Mucosa of descending colon (tissue), 3 donors: Measurements from ENCODE around the gene SLC25A21. TPM values are rescaled to one million over a fixed set of nuclear protein-coding genes. Genes with fewer than 3 reads are reported as not detected.

ENCODE experiments used
- ATAC-seq: fragments of 200-7000 bp; cut with Tn5 transposase; one replicate; pipeline ENCODE4 v1.9.1; 2020; ENCODE audit warnings: mild to moderate bottlenecking, moderate library complexity
- DNase-seq, 3 donors: peaks; one replicate each; pipeline ENCODE4 v3.0.0-alpha.2; 2020
- H3K36me3 ChIP-seq: fragments of 200-600 bp; one replicate; pipeline ENCODE4 v1.8.0; 2021; ENCODE audit warnings: low read depth, mild to moderate bottlenecking
- H3K4me1 ChIP-seq: fragments of 200-600 bp; one replicate; pipeline ENCODE4 v1.8.0; 2021; ENCODE audit warnings: low read depth, mild to moderate bottlenecking
- H3K4me3 ChIP-seq: fragments of 200-600 bp; one replicate; pipeline ENCODE4 v1.8.0; 2021; ENCODE audit warnings: mild to moderate bottlenecking
- H3K9me3 ChIP-seq: fragments of 200-600 bp; one replicate; pipeline ENCODE4 v1.8.0; 2021; ENCODE audit warnings: mild to moderate bottlenecking
- intact Hi-C, 2 donors: fragments of 100-400 bp; cut with DNase I in 1 of 2; cut with micrococcal nuclease in 1 of 2; formaldehyde crosslinking; loops; one replicate each; pipeline versions ENCODE4 v1.11.0 to v1.11.1; 2022; cut with DNase I, micrococcal nuclease
- total RNA-seq, 3 donors: library from RNA; stranded (reverse); fragmentation: NEBNext Ultra II Directional in 2 of 3; extraction: Animal tissue kit (Norgen Biotek cat#: 25700) in 2 of 3; gene quantifications; one replicate each; pipeline versions ENCODE4 v1.2.1 to v1.2.4, GENCODE V29; 2021 to 2023
- TF ChIP-seq, protein P1 (sequence below): fragments of 200-600 bp; IDR thresholded peaks from one replicate; pipeline ENCODE4 v1.8.0; 2022; ENCODE audit warnings: antibody characterized with exemption, mild to moderate bottlenecking
- donor health status: DM: no; HTN: no; CAD: no; lungs with moderate emphysema.
- donor health status: DM: no; HTN: no; CAD: no.
- donor health status: DM: no; HTN: yes; CAD: no.

Gene SLC25A21
- total RNA-seq, 3 donors from 2014 or later: 0.31 to 1.4 (median 0.61) TPM

DNA sequence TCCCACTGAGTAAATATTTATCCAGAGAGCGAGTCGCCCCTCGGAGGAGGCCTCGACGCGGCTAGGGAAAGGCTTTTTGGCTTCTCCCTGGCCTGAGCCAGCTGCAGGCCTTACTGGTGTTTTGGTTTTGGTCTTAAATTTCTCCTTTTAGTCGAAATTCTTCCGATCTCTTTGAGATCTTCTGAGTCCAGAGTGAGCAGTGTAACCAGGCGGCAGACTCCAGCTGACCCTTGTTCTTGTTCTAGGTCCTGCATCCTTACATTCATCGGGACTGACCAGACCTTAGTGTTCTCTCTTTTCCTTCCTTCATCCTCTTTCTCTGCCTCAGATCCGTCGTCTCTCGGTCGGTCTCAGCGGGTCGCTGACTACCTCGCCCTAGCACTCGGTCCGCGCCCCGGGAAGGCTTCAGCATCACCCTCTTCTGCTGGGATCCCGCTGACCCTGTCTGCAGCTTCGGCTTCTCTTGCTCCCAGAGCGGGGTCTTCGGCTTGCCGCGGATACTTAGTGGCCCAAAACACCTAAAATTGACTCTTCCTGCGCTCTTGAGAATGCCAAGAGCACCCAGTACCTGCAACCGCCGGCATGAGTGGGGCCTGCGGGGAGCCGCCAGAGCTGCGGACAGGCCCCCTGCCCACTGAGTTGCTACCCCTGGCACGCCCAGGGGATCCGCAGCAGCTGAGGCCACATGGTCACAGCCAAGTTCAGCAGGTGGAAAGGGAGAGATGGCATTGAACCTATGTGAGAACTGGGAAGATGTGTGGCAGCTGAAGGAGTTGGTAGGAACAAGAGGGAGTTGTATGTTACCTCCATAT lies 513.2 kb downstream of the SLC25A21 start:
- DNase-seq: no peak
- intact Hi-C loops: no loop called here
- TF ChIP-seq, protein P1, sequence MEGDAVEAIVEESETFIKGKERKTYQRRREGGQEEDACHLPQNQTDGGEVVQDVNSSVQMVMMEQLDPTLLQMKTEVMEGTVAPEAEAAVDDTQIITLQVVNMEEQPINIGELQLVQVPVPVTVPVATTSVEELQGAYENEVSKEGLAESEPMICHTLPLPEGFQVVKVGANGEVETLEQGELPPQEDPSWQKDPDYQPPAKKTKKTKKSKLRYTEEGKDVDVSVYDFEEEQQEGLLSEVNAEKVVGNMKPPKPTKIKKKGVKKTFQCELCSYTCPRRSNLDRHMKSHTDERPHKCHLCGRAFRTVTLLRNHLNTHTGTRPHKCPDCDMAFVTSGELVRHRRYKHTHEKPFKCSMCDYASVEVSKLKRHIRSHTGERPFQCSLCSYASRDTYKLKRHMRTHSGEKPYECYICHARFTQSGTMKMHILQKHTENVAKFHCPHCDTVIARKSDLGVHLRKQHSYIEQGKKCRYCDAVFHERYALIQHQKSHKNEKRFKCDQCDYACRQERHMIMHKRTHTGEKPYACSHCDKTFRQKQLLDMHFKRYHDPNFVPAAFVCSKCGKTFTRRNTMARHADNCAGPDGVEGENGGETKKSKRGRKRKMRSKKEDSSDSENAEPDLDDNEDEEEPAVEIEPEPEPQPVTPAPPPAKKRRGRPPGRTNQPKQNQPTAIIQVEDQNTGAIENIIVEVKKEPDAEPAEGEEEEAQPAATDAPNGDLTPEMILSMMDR: no peak
- H3K4me3 ChIP-seq: no peak overlapping the region
- no peaks in the 10 kb centered on the region for H3K36me3 ChIP-seq
- H3K9me3 ChIP-seq: no peaks in the 10 kb centered on the region
- peaks cover 57% of the 10 kb centered on the region for H3K4me1 ChIP-seq
- no peak for ATAC-seq

- H3K9me3 ChIP-seq: no peaks in the 10 kb centered on the region
- H3K4me3 ChIP-seq: no peak overlapping the region
- H3K36me3 ChIP-seq: no peaks in the 10 kb centered on the region
- ATAC-seq (no peak), DNase-seq (no peak)
- TF ChIP-seq, protein P1: no peak
- peaks cover 50% of the 10 kb centered on the region for H3K4me1 ChIP-seq
- intact Hi-C loops: no loop called here
Observed at GRCh38 chr14:36658123-36659009, 514.0 kb downstream of the SLC25A21 start.

- no peaks in the 10 kb centered on the region for H3K9me3 ChIP-seq
- H3K4me1 ChIP-seq: peaks cover 42% of the 10 kb centered on the region
- no peak for ATAC-seq
- DNase-seq: peak in 1 of 3 donors; percentile 32
- intact Hi-C loops: no loop called here
- no peak overlapping the region for H3K4me3 ChIP-seq
- H3K36me3 ChIP-seq: no peaks in the 10 kb centered on the region
- TF ChIP-seq, protein P1: no peak
Observed at GRCh38 chr14:36657399-36658122, 514.8 kb downstream of the SLC25A21 start.

DNA sequence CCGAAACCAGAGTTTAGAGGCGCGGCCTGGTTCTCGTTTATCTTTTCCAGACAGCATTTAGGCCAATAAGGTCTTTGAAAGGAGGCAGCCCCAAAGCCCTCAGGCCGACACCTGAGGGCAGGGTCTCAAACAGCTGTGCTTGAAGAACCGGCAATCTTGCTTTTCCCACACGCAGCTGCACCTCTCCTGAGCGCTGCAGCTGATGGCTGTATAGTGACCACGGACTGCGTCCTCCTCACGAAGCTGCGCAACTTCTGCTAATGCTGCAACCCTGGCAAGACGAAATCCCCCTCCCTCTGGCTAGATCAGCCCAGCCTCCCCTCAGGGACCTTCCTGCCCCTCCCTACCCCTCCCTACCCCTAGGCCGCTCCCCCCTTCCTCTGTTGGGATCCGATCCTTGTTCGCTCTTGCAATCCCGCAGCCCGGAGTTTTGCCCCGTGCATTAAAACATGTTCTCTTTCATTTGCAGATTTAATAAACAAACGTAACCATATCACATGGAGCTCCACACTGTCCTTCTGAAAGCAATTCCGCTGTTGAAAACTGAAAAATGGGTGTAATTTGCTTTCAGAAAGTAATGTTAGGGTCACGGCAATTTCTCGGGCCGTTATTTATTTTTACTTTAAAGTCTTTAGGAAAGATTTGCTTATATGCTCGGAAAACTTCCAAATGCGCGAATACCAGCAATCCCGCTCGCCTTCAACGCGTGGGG lies 515.6 kb downstream of the SLC25A21 start:
- intact Hi-C loops: no loop called here
- DNase-seq: no peak
- H3K4me1 ChIP-seq: peaks cover 38% of the 10 kb centered on the region
- TF ChIP-seq, protein P1: no peak
- H3K4me3 ChIP-seq: no peak overlapping the region
- no peak for ATAC-seq
- no peaks in the 10 kb centered on the region for H3K9me3 ChIP-seq
- H3K36me3 ChIP-seq: no peaks in the 10 kb centered on the region
